Liver (tissue), 9 donors: Measurements from ENCODE around the gene IL12RB2. TPM values are rescaled to one million over a fixed set of nuclear protein-coding genes. Genes with fewer than 3 reads are reported as not detected.

Experiments
- DNase-seq: peaks from one replicate; pipeline ENCODE4 v3.0.0-alpha.2; 2017; ENCODE audit warnings: low spot score
- H3K27ac ChIP-seq, 2 donors: one replicate each; pipeline ENCODE4 v1.7.0; 2013; ENCODE audit warnings: inconsistent platforms in 2 of 2, low read length in 2 of 2, control low read depth in 1 of 2, low read depth in 1 of 2, mild to moderate bottlenecking in 1 of 2
- H3K27me3 ChIP-seq, 4 donors: one replicate each; pipeline versions ENCODE4 v1.6.1 to v1.7.0; 2013; ENCODE audit warnings: low read length in 3 of 4, inconsistent platforms in 1 of 4, mild to moderate bottlenecking in 1 of 4, moderate library complexity in 1 of 4; ENCODE audit not compliant: control insufficient read depth in 4 of 4, insufficient read depth in 4 of 4
- H3K36me3 ChIP-seq, 4 donors: one replicate each; pipeline versions ENCODE4 v1.6.1 to v1.7.0; 2013; ENCODE audit warnings: low read length in 3 of 4, mild to moderate bottlenecking in 3 of 4, low read depth in 1 of 4, moderate library complexity in 1 of 4; ENCODE audit not compliant: control insufficient read depth in 4 of 4, insufficient read depth in 3 of 4
- H3K4me1 ChIP-seq, 4 donors: one replicate each; pipeline versions ENCODE4 v1.6.1 to v1.7.0; 2013; ENCODE audit warnings: low read length in 3 of 4, mild to moderate bottlenecking in 3 of 4, moderate library complexity in 1 of 4; ENCODE audit not compliant: control insufficient read depth in 4 of 4, insufficient read depth in 4 of 4
- H3K4me3 ChIP-seq, 3 donors: one replicate each; pipeline versions ENCODE4 v1.6.1 to v1.7.0; 2013; ENCODE audit warnings: low read length in 3 of 3, control low read depth in 1 of 3, low read depth in 1 of 3, mild to moderate bottlenecking in 1 of 3
- H3K9ac ChIP-seq, 2 donors: one replicate each; pipeline ENCODE4 v1.7.0; 2013; ENCODE audit warnings: low read length in 2 of 2, mild to moderate bottlenecking in 2 of 2, moderate library complexity in 2 of 2, control low read depth in 1 of 2, low read depth in 1 of 2
- H3K9me3 ChIP-seq, 4 donors: one replicate each; pipeline versions ENCODE4 v1.6.1 to v1.7.0; 2013; ENCODE audit warnings: low read length in 3 of 4; ENCODE audit not compliant: control insufficient read depth in 4 of 4
- ATF3 ChIP-seq: IDR thresholded peaks from 2 replicates; pipeline ENCODE4 v1.6.1; 2016; ENCODE audit warnings: antibody characterized with exemption
- CTCF ChIP-seq: fragments of 150-350 bp; IDR thresholded peaks from 2 replicates; pipeline ENCODE4 v1.5.1; 2017; ENCODE audit warnings: improper control_type of control experiment, low read depth, low read length; ENCODE audit not compliant: missing input control
- EGR1 ChIP-seq, 2 donors: IDR thresholded peaks; 2 replicates each; pipeline ENCODE4 v1.6.1; 2016 to 2018; ENCODE audit warnings: antibody characterized with exemption in 2 of 2, low read depth in 2 of 2
- FOXA1 ChIP-seq: IDR thresholded peaks from 2 replicates; pipeline ENCODE4 v1.6.1; 2016; ENCODE audit warnings: antibody characterized with exemption
- FOXA2 ChIP-seq: IDR thresholded peaks from 2 replicates; pipeline ENCODE4 v1.6.1; 2016; ENCODE audit warnings: antibody characterized with exemption
- GABPA ChIP-seq, 2 donors: IDR thresholded peaks in 1 of 2; conservative IDR thresholded peaks in 1 of 2; 2 replicates each; pipeline ENCODE4 v1.6.1; 2016; ENCODE audit warnings: antibody characterized with exemption in 2 of 2, mild to moderate bottlenecking in 1 of 2, moderate library complexity in 1 of 2
- HNF4A ChIP-seq, 2 donors: conservative IDR thresholded peaks; 2 replicates each; pipeline ENCODE4 v1.6.1; 2016; ENCODE audit warnings: antibody characterized with exemption in 2 of 2, mild to moderate bottlenecking in 2 of 2
- HNF4G ChIP-seq: IDR thresholded peaks from 2 replicates; pipeline ENCODE4 v1.6.1; 2016; ENCODE audit warnings: antibody characterized with exemption
- JUND ChIP-seq, 2 donors: IDR thresholded peaks; 2 replicates each; pipeline ENCODE4 v1.6.1; 2016; ENCODE audit warnings: antibody characterized with exemption in 2 of 2
- NR2F2 ChIP-seq: IDR thresholded peaks from 2 replicates; pipeline ENCODE4 v1.6.1; 2016; ENCODE audit warnings: antibody characterized with exemption
- RAD21 ChIP-seq, 2 donors: IDR thresholded peaks; 2 replicates each; pipeline ENCODE4 v1.6.1; 2016; ENCODE audit warnings: antibody characterized with exemption in 2 of 2, mild to moderate bottlenecking in 2 of 2
- REST ChIP-seq: IDR thresholded peaks from 2 replicates; pipeline ENCODE4 v1.6.1; 2016; ENCODE audit warnings: antibody characterized with exemption, mild to moderate bottlenecking
- RXRA ChIP-seq, 2 donors: IDR thresholded peaks; 2 replicates each; pipeline ENCODE4 v1.6.1; 2017 to 2018; ENCODE audit warnings: antibody characterized with exemption in 2 of 2, mild to moderate bottlenecking in 1 of 2
- SP1 ChIP-seq: IDR thresholded peaks from 2 replicates; pipeline ENCODE4 v1.6.1; 2018; ENCODE audit warnings: antibody characterized with exemption, mild to moderate bottlenecking
- TAF1 ChIP-seq: conservative IDR thresholded peaks from 2 replicates; pipeline ENCODE4 v1.6.1; 2016; ENCODE audit warnings: antibody characterized with exemption, mild to moderate bottlenecking
- YY1 ChIP-seq: IDR thresholded peaks from 2 replicates; pipeline ENCODE4 v1.6.1; 2016; ENCODE audit warnings: antibody characterized with exemption, mild to moderate bottlenecking
- ZBTB33 ChIP-seq: IDR thresholded peaks from 2 replicates; pipeline ENCODE4 v1.6.1; 2016; ENCODE audit warnings: antibody characterized with exemption
- WGBS: extraction: QIAGEN DNeasy Blood & Tissue Kit; methylation state at CpG from one replicate; pipeline ENCODE4 v1.1.7; 2013; 5-methylcytosine and 5-hydroxymethylcytosine counted together
- polyA plus RNA-seq, 2 donors: library from polyadenylated mRNA; stranded (reverse) in 1 of 2; unstranded in 1 of 2; fragments of 200-250 nt in 1 of 2; fragments of >200 nt in 1 of 2; fragmentation: Nextera tagmentation in 1 of 2; extraction: Ambion mirVana in 1 of 2; gene quantifications; one replicate each; pipeline versions ENCODE4 v1.2.1 to v1.2.3, GENCODE V29; 2013 to 2015
- total RNA-seq, 2 donors: library from RNA; depleted of rRNA; stranded (reverse); fragments of >200 nt; gene quantifications; one replicate each; pipeline ENCODE4 v1.2.3, GENCODE V29; 2014
- donor health status: healthy.
- donor health status: healthy.
- donor health status: healthy.
- donor health status: healthy.
- donor health status: healthy.

The IL12RB2 gene
- total and polyA plus RNA-seq, 4 donors, result 0.06 to 1.3 (median 0.58) TPM

- peak; percentile 68 for TF ChIP-seq REST
- TF ChIP-seq GABPA (IDR thresholded peaks at IDR 0.05 in 1 of 2, conservative IDR thresholded peaks at IDR 0.05 in 1 of 2), result peak; percentile 76 to 93
- no peak for TF ChIP-seq RAD21 (IDR thresholded peaks at IDR 0.05)
- TF ChIP-seq RXRA (IDR thresholded peaks at IDR 0.05), result peak; percentile 25 to 35
- peak in 1 of 2 donors; percentile 27 for TF ChIP-seq HNF4A (conservative IDR thresholded peaks at IDR 0.05)
Measured at GRCh38 chr1:67430358-67431155, 122.9 kb downstream of the IL12RB2 start, which contains the start of gene SERBP1 (continued).

GRCh38 chr1:67431156-67431765, 123.6 kb downstream of the IL12RB2 start:
- no peaks in the 10 kb centered on the region for H3K27me3 ChIP-seq
- peak overlapping the region; percentile 77 to 92 (median 91) for H3K4me3 ChIP-seq
- no peak for DNase-seq
- H3K36me3 ChIP-seq, result no peaks in the 10 kb centered on the region
- 11% methylated on average over 12 of the region's 12 CpGs for WGBS
- H3K27ac ChIP-seq, result peak overlapping the region; percentile 95 to 98
- TF ChIP-seq HNF4A (conservative IDR thresholded peaks at IDR 0.05), result no peak
- TF ChIP-seq TAF1, result peak; percentile 52
- no peaks in the 10 kb centered on the region for H3K9me3 ChIP-seq
- H3K4me1 ChIP-seq, result peaks cover 0 to 21% (median 7%) of the 10 kb centered on the region in 4 donors
- peak overlapping the region; percentile 77 to 84 for H3K9ac ChIP-seq

GRCh38 chr1:67431869-67432578, 124.4 kb downstream of the IL12RB2 start:
- 79% methylated on average over 8 of the region's 8 CpGs for WGBS
- no peaks in the 10 kb centered on the region for H3K27me3 ChIP-seq
- no peak overlapping the region for H3K9ac ChIP-seq
- H3K36me3 ChIP-seq, result no peaks in the 10 kb centered on the region
- DNase-seq, result no peak
- H3K4me1 ChIP-seq, result peaks cover 0 to 21% (median 5%) of the 10 kb centered on the region in 4 donors
- no peak overlapping the region for H3K27ac ChIP-seq
- H3K9me3 ChIP-seq, result no peaks in the 10 kb centered on the region
- TF ChIP-seq RAD21 (IDR thresholded peaks at IDR 0.05) (no peak), FOXA2 (no peak), CTCF (no peak), HNF4G (no peak), EGR1 (IDR thresholded peaks at IDR 0.05; ENCODE audit: low read depth in 2 of 2) (no peak), SP1 (no peak), FOXA1 (no peak), JUND (IDR thresholded peaks at IDR 0.05) (no peak), ATF3 (no peak), NR2F2 (no peak), GABPA (IDR thresholded peaks at IDR 0.05 in 1 of 2, conservative IDR thresholded peaks at IDR 0.05 in 1 of 2) (no peak), ZBTB33 (no peak), YY1 (no peak), TAF1 (no peak)
- no peak overlapping the region for H3K4me3 ChIP-seq
